ENCODE results near the gene DHRS2.
"Not testable (repeated sequence)": the region's sequence is repeated elsewhere in the genome, so short reads cannot be mapped to it uniquely, and the experiment has no call there.

DHRS2 gene, protein sequence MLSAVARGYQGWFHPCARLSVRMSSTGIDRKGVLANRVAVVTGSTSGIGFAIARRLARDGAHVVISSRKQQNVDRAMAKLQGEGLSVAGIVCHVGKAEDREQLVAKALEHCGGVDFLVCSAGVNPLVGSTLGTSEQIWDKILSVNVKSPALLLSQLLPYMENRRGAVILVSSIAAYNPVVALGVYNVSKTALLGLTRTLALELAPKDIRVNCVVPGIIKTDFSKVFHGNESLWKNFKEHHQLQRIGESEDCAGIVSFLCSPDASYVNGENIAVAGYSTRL

DNA sequence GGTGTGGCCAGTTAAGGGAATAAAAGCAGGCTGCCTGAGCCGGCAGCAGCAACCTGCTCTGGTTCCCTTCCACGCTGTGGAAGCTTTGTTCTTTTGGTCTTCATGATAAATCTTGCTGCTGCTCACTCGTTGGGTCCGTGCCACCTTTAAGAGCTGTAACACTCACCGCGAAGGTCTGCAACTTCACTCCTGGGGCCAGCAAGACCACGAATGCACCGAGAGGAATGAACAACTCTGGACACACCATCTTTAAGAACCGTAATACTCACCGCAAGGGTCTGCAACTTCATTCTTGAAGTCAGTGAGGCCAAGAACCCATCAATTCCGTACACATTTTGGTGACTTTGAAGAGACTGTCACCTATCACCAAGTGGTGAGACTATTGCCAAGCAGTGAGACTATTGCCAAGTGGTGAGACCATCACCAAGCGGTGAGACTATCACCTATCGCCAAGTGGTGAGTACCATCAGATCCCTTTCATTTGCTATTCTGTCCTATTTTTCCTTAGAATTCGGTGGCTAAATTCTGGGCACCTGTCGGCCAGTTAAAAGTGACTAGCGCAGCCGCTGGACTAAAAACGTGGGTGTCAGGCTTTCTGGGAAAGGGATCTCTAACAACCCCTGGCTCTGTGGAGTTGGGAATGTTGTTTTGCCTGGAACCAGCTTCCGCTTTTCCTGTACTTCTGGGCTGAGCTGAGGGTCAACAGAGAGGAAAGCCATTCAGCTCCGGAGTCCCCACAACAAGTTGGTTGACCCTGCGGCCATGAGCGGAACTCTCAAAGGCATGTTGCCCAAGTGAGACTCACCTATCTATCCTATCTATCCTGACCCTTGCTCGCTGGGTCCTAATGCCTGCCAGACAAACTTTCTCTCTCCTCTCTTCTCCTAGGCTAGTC lies at the start of gene DHRS2:
TSS of gene DHRS2 (plus strand) at position 48 of the 895 bp plus-strand sequence. CDS start 2,501 bp downstream, outside the sequence.
- DNase-seq: no peak

DNA sequence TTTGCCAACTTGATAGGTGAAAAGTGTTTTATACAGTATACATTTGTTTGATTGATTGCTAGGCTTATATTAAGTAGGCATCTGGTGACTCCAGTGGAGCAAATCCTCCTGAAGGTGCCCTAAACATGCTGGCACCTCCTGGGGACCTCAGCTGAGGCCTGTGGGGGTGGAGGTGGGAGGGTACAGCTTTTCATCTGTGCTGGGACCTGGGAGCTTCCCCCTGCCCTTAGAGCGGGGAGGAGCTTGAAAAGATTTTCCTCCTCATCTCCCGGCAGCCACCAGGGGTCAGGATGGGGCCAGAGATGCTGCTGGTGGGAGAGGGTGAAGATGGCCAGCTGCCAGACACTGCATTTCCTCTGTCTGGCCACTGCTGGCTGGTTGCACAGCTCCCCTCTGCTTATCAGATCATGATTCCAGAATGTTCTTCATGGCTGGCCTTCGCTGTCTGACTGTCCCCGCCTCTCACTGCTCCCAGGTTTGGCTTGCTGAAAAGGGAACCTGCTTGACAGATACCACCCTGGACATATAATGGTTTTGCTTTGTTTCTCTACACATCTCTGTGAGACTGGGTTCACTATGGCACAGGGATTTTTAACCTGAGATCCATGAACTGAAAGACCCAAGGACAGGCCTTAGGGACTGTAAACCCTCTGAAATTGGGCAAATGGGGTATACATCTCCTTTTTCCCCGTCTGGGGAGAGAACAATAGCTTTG lies 47.1 kb upstream of the DHRS2 start:
- DNase-seq: no peak

DNA sequence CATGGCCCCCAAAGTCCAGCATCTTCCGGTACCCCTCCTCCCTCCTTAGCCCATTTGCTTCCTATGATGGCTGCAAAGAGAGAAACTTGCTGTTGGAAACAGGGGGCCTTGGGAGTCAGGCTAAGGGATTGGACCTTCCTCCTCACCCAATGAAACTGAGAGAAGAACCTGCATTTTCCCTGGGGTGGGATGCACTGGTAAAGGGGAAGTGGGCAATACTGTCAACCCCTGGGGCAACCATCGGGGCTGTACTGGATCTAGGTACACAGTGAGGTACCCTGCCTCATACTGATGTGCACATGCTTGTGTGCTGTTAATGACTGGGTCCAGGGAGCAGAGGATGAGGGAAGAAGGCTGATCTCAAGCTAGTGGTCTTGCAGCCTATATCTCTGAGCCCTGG lies 46.6 kb upstream of the DHRS2 start:
- DNase-seq: no peak

DNA sequence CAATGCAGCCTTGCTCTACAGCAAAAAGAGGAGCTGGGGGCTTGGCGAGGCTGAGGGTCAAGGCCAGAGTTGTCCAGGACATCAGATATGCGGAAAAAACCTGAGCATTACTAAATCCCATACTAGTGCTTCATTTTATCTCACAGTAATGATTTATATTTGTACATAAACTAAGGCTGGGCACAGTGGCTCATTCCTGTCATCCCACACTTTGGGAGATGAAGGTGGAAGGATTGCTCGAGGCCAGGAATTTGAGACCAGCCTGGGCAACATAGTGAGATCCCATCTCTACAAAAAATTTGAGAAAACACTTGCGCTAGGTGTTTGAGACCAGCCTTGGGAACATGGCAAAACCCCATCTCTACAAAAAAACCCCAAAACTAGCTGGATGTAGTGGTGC lies 46.0 kb upstream of the DHRS2 start:
- no peak for DNase-seq

DNA sequence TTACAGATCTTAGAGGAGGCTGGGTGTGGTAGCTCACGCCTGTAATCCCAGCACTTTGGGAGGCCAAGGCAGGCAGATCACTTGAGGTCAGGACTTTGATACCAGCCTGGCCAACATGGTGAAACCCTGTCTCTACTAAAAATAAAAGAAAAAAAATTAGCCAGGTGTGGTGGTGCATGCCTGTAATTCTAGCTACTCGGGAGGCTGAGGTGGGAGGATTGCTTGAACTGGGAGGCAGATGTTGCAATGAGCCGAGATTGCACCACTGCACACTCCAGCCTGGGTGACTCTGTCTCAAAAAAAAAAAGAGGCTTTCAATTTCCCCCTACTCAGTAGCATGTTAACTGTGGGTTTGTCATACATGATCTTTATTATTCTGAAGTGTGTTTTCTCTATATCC lies 42.0 kb upstream of the DHRS2 start:
- DNase-seq: not testable (repeated sequence)

DNA sequence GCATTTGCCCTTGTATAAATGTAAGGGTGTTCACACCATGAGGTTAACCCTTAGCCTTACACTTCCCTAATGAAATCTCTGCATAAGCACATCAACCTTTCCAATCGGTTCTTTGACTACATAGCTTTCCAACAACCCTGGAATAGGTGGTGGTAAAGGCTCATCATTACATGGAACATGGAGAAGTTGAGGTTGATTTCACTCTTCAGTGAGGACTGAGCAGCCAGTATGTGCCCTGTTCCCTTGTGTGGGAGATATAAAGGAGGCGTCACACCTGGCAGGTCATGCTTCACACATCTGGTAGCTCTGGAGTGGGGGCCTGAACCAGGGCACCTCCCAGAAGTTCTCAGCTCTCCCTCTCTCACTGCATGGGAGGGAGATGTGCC lies 35.8 kb upstream of the DHRS2 start:
- DNase-seq: no peak

DNA sequence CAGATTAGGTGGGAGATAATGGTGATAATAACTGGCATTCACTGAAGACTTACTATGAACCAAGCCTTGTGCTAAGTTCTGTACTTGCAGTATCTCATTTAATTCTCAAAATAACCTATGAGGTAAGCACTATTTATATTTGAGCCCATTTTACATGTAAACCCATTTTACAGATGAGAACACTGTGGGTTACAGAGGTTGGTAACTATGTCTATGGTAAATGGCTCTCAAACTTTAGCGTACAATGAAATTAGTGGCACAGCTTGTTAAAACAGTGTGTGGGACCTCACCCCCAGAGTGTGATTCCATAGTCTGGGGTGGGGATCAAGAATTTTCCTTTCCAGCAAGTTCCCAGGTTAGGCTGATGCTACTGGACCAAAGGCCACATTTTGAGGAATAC lies 35.4 kb upstream of the DHRS2 start:
- no peak for DNase-seq

DNA sequence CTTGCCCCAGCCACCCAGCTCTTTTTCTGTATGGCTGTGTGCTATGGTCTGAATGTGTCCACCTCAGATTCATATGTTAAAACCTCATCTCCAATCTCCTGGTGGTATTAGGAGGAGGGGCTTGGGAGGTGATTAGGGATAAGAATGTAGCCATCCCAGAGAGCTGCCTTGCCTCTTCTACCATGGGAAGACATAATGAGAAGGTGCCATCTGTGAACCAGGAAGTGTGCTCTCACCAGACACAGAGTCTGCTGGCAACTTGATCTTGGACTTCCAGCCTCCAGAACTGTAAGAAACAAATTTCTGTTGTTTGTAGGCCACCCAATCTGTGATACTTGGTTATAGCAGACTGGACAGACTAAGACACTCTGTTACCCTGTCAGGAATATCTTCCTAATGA lies 34.7 kb upstream of the DHRS2 start:
- DNase-seq: no peak

DNA sequence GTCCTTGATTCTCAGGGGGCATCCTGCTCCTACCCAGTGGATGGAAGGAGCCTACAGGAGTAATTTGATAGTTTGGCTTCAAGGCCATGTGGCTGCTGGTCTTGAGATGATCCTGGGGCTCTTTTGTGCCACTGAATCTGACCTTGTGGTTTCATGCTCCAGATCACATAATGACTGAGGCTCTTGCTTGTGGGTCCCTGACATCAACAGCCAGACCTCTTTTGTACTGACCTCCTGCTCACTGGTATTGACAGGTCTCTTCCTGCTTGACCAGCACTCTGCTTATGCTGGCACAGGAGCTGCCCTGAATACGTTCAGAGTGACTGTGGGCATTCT lies 34.4 kb upstream of the DHRS2 start:
- DNase-seq: no peak

DNA sequence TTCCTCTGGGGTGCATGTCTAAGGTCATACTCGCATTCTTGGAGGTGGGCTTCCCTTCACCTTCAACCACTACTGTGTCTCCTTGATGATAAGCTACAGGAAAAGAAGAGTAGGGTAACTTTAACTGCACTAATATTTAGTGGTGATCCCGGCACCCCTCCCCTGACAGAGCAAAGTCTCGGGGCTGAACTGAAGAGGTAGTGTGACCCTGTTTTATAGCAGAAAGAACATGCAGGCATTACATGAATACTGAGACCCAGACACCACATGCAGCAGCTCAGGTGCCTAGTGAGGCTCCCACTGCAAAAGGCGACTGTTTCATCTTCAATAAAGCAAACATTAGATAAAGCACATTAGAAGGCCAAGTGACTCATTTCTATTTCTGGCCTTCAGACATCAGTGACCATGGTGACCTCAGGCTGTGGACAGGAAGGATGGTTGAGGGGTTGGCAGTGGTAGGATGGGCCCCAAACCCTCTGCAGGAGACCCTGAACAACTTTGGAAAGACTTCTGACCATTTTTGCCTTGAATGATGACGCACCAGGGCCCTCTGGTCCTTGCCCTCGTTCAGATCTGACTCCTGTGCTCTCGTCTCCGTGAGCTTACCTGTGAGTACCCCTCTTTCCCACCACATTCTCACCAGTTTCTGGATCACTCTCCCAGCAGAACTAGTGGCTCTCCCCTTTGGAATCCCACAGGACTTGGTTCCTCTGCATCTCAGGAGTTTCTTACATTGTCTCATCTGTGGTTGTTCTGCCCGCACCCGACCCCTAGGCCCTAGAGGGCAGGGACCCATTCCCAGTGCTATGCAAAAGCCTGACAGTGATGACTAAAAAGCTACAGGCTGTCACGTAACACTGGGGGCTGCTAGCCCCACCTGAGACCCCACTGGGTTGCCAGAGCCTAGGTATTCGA lies 33.7 kb upstream of the DHRS2 start:
- no peak for DNase-seq

DNA sequence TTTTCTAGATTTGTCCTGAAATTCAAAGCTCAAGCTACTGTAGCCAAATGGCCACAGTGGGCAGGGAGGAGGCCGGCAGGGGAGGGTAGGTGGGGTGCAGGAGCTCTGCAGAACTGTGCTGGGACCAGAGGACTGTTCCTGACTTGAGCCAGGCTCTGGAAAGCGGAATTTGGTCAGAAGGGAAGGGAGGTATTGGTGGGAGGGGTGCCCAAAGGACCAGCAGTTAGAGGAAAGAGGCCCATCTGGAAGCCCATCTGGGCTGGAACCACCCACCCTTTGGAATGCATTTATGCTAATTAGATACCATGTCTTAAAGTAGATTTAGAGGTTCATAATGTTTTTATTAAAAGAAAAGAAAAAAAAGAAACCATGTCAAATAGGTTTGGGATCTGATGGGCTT lies 33.1 kb upstream of the DHRS2 start:
- DNase-seq: no peak

DNA sequence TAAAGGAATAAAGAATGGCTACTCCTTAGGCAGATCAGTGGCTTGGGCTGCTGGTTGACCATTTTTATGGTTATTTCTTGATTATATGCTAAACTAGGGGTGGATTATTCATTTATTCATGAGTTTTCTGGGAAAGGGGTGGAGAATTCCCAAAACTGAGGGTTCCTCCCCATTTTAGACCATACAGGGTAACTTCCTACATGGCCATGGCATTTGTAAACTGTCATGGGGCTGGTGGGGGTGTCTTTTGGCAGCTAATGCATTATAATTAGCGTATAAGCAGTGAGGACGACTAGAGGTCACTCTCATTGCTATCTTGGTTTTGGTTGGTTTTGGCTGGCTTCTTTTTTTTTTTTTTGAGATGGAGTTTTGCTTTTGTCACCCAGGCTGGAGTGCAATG lies 32.0 kb upstream of the DHRS2 start:
- DNase-seq: no peak

DNA sequence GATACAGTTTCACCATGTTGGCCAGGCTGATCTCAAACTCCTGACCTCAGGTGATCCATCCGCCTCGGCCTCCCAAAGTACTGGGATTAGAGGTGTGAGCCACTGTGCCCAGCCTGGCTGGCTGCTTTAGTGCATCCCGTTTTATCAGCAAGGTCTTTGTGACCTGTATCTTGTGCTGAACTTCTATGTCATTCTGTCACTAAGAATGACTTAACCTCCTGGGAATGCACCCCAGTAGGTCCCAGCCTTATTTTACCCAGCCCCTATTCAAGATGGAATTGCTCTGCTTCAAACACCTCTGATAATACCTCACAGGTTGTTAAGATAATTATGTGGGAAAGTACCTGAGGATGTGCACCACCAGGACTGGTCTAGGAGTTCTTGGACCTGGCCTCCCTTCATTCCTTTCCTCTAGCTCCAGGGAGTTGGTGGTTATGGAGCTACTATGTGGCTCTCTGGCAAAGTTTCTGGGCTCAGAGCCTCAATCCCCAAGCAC lies 31.4 kb upstream of the DHRS2 start:
- DNase-seq: no peak

DNA sequence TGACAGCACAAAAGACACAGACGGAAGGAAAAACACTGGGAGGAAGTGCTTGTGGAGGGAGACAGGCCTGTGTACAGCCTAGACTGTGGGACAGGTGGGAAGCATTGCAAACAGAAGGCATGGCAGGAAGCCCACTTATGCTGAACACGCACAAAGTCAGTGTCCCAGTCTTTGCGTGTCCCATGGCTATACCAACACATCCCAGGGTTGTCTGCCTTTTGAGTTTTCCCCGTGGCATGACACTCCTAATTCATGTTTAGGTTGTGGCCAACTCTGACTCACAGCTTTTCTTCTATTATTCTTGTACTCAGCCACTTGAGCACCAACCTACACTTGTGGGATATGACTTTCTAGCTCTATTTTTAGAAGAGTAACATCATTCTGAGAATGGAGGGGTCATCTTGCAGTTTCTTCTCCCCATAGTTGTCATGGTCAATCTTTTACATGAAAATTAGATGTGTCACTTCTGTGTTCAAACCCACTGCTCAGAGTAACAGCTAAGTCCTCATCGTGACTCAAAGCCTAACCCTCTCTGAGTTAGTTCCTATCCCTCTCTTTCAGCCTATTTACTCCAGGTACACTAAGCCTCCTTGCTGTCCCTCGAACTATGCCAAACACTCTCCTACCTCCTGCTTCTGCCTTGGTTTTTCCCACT lies 30.1 kb upstream of the DHRS2 start:
- no peak for DNase-seq

DNA sequence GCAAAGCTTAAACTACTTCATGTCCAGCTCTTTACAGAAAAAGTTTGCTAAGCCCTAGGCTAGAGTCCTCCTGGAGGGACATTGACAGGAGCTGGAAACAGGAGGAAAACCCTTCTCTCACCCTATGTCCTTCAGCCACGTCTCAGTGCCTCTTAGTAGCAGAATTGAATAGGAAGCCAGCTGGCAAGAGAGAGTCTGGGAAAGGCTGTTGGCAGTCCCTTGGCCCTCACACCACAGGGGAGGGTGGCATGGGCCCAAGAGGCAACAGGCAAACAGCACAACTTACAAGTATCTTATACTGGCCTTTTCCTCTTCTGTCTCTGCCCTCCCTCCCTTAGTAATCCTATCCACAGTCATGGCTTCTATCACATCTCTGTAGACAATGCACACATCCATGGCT lies 27.7 kb upstream of the DHRS2 start:
- DNase-seq: no peak

DNA sequence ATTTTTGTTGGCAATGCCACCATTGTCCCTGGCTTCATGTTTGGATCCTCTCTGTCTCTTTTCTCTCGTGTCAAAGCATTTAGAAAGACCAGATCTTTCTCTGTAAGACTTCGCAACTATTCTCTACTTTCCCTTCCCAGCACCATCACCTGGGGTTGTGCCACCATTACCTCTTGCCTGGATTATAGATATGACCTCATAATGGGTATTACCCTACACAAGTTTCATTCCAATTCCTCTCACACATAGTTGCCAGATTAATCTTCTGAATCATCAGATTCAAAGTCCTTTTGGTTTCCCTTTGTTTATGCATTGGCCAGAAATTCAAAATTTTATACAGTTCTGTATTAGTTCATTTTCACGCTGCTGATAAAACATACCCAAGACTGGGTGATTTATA lies 27.2 kb upstream of the DHRS2 start:
- no peak for DNase-seq

DNA sequence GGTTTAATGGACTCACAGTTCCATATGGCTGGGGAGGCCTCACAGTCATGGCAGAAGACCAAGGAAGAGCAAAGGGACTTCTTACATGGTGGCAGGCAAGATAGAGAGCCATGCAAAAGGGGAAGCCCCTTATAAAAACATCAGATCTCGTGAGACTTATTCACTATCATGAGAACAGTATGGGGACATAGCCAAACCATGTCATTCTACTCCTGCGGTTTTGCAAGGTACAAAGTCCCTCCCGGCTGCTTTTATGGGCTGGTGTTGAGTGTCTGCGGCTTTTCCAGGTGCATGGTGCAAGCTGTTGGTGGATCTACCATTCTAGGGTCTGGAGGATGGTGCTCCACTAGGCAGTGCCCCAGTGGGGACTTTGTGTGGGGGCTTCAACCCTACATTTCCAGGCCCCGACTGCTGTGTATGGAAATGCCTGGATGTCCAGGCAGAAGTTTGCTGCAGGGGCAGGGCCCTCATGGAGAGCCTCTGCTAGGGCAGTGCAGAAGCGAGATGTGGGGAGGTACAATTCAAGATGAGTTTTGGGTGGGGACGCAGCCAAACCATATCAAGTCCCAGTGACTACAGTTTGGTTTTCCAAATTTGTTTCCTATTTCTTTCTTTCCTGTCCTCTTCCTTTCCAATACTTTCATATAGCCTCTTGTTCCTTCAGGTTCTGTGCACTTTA lies 26.6 kb upstream of the DHRS2 start:
- not testable (repeated sequence) for DNase-seq

DNA sequence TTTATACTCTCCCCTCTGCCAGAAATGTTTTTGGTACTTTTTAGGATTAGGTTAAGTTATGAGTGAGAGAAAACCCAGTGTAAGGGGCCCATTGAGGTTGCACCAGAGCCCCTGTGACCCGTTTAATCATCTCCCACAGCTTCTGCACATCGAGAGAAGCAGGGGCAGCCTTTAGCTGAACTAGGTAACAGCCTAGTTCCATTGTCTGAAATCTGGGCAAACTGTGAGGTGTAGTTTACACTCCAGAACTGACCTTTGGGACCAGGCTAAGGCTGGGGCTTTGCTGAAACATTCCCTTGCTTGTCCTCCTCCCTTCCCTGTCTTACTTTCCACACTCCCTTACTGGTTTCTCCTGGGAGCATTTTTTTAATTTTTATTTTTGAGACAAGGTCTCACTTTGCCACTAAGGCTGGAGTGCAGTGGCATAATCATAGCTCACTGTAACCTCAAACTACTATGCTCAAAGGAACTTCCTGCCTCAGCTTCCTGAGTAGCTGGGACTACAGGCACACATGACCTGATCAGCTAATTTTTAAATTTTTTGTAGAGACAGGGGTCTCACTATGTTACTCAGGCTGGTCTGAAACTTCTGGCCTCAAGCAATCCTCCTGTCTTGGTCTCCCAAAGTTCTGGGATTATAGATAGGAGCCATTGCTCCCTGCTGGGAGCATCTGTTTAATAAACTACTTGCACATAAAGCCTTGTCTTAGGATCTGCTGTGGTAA lies 25.9 kb upstream of the DHRS2 start:
- DNase-seq: no peak

DNA sequence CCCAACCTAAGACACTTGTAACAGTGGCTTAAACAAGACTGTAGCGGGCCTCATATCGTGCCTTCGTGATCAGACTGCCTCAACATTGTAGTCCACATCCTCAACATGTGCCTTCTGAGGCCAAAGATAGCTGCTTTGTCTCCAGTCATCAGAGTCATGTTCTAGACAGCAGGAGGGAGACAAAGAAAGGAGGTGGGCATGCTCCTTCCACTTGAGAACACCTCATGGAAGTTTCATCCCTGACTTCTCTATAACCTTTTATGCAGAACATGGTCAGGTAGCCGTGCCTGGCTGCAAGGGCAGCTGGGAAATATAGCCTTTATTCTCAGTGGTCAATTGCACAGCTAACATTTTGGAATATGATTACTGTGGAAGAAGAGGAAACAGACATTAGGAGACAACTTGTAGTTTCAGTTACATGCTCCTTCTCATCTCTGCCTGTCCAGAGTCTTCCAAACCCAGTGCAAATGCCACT lies 25.3 kb upstream of the DHRS2 start:
- no peak for DNase-seq

DNA sequence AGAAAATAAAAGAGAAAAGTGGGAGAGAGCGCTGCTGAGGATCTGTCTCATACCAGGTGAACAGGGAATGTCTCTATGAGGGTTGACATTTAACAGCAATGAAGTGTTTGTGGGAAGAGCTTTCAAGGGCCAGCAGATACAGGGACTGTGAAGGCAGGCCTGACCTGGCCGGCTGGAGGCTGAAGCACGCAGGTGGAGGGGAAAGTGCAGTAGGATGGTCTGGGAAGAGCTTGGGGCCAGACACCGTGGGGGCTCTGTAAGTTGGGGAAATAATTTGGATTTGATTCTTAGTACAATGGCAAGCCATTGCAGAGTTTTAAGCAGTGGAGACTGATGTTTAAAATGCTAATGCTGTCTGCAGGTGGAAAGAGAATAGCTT lies 23.8 kb upstream of the DHRS2 start:
- no peak for DNase-seq

DNA sequence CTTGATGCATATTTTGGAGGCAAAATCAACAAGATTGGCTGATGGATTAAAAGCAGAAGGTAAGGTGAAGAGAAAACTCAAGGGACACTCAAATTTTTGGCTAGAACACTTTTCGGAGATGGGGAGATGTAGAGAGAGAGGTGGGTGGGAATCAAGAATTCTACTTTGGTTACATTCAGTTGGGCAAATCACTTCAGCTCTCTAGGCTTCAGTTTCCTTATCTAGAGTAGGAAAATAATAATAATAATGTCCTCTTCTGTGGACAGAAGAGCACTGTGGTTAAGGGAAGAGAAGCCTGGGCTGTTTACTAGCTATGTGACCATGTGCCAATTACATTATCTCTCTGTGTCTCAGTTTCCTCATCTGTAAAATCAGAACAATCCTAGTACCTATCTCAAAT lies 23.4 kb upstream of the DHRS2 start:
- DNase-seq: no peak
